Measurements from ENCODE around the gene ZNF490. TPM values are rescaled to one million over a fixed set of nuclear protein-coding genes. Genes with fewer than 3 reads are reported as not detected.

The ZNF490 gene
- total and polyA plus RNA-seq, 2 of the 4 experiments (the other 2 are of a cell fraction): 1.7 to 9.0 TPM

- Histone ChIP-seq H4K8ac (ENCODE audit: low read depth in 2 of 2, low read length in 2 of 2) (no peak overlapping the region), H3K4me2 (ENCODE audit: low read depth, low read length) (peak overlapping the region; percentile 74), H2AK5ac (ENCODE audit: low read depth, low read length) (no peak overlapping the region), H4K91ac (ENCODE audit: insufficient read depth, low read depth, low read length) (no peak overlapping the region), H2AFZ (replicated peaks; ENCODE audit: low read length, poor library complexity) (peak overlapping the region; percentile 53), H2BK20ac (ENCODE audit: low read depth, low read length) (no peak overlapping the region), H3K79me1 (ENCODE audit: low read depth in 1 of 2, low read length in 2 of 2) (no peaks in the 10 kb centered on the region), H4K20me1 (ENCODE audit: insufficient read depth, low read length) (no peaks in the 10 kb centered on the region), H3K18ac (ENCODE audit: low read depth, low read length) (no peak overlapping the region), H2BK5ac (ENCODE audit: low read depth, low read length, poor library complexity, severe bottlenecking) (no peak overlapping the region), H3K14ac (replicated peaks; ENCODE audit: low read depth, low read length) (no peak overlapping the region), H3K4me3 (ENCODE audit: insufficient read depth, low read depth, low read length) (peak overlapping the region; percentile 41; the same call in 1 of the 2 replicates), H3K4ac (ENCODE audit: low read depth, low read length) (no peak overlapping the region), H3K4me1 (ENCODE audit: control insufficient read depth, insufficient read depth, low read length) (0 out of 2 replicates have a peak, but pooled peaks cover 2% of the 10 kb centered on the region), H3K23ac (ENCODE audit: low read depth, low read length) (no peak overlapping the region), H3K9me3 (ENCODE audit: control insufficient read depth, insufficient read depth, low read length) (no peaks in the 10 kb centered on the region), H2BK15ac (ENCODE audit: low read depth, low read length) (no peak overlapping the region), H3K27ac (ENCODE audit: insufficient read depth, low read length) (no peak overlapping the region), H4K5ac (ENCODE audit: low read depth, low read length) (no peak overlapping the region), H3K9me1 (ENCODE audit: insufficient read depth, low read length) (0 out of 2 replicates have a peak, but pooled peaks cover 3% of the 10 kb centered on the region), H3K27me3 (ENCODE audit: control insufficient read depth, insufficient read depth, low read length) (no peaks in the 10 kb centered on the region), H2BK120ac (ENCODE audit: low read depth, low read length) (no peak overlapping the region), H3K9ac (ENCODE audit: low read depth, low read length) (no peak overlapping the region), H3K36me3 (ENCODE audit: control insufficient read depth, insufficient read depth, low read length) (peaks cover 6% of the 10 kb centered on the region; the same call in 1 of the 2 replicates), H2AK9ac (replicated peaks; ENCODE audit: low read depth, low read length, poor library complexity) (no peak overlapping the region), H3K56ac (ENCODE audit: extremely low read depth, insufficient read depth, low read length) (no peak overlapping the region)
- ChIA-PET CTCF (no interaction called here), POLR2A (ENCODE audit: unreplicated experiment) (no interaction called here)
- TF ChIP-seq, protein P1, sequence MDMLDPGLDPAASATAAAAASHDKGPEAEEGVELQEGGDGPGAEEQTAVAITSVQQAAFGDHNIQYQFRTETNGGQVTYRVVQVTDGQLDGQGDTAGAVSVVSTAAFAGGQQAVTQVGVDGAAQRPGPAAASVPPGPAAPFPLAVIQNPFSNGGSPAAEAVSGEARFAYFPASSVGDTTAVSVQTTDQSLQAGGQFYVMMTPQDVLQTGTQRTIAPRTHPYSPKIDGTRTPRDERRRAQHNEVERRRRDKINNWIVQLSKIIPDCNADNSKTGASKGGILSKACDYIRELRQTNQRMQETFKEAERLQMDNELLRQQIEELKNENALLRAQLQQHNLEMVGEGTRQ (IDR thresholded peaks at IDR 0.05; ENCODE audit: low read depth, low read length): no peak
- WGBS, 2 experiments (ENCODE audit: extremely low coverage in 2 of 2, insufficient read length in 1 of 2): 16% methylated on average over 15 of the region's 31 CpGs; no CpG with 5 or more reads in 1 of the 2 experiments
- peak; percentile 94 for ATAC-seq (ENCODE audit: low read depth)
- DNase-seq: no peak
- dilution Hi-C loops (cut with HindIII; ENCODE audit: low sequenced_read_pairs, unreplicated experiment) (no loop called here), intact Hi-C loops (cut with micrococcal nuclease) (no loop called here), in situ Hi-C loops (cut with MboI; ENCODE audit: low sequenced_read_pairs) (no loop called here)
- BruUV-seq (replicated peaks): no TSS peak
These were observed 37.0 kb upstream of the ZNF490 start for GRCh38 chr19:12647490-12648071.
